GM10248 (cell line): ENCODE measurements around the gene MARCHF3.

Experiments
- CTCF ChIA-PET: fragments of 300-600 bp; sonication (Branson Sonifier 250); formaldehyde crosslinking; extraction: SDS; loops from one replicate; lab custom pipeline; 2021; ENCODE audit warnings: antibody characterized with exemption; lab: Yijun Ruan, JAX
- POLR2A ChIA-PET: fragments of 350-650 bp; sonication (Branson Sonifier 250); formaldehyde crosslinking; extraction: SDS; loops from one replicate; lab custom pipeline; 2020; ENCODE audit warnings: antibody characterized with exemption; lab: Yijun Ruan, JAX
- DNase-seq: peaks from one replicate; pipeline ENCODE4 v3.0.0; 2012; ENCODE audit errors: extremely low spot score
- CTCF ChIP-seq: IDR thresholded peaks from 2 replicates; pipeline ENCODE4 v1.5.1; 2012; ENCODE audit warnings: mild to moderate bottlenecking, low read depth; ENCODE audit errors: extremely low read depth, missing control alignments, control extremely low read depth

The MARCHF3 gene

GRCh38 chr5:127014573-127014972 lies 15.8 kb downstream of the MARCHF3 start:
- CTCF ChIA-PET = interaction anchor here (1.1 to 4.0 kb wide), 5 partner anchors 8 to 69 kb away, joined by 3 to 32 read pairs (median 3); no protein-coding TSS in a partner anchor
- POLR2A ChIA-PET = no interaction called here
- no peak for TF ChIP-seq CTCF
- no peak for DNase-seq

- ChIA-PET POLR2A (no interaction called here), CTCF (interaction anchor here (1.6 to 4.0 kb wide), 2 partner anchors 14 to 37 kb away, joined by 3 to 32 read pairs; no protein-coding TSS in a partner anchor)
- DNase-seq = no peak
- no peak for TF ChIP-seq CTCF
Observed at GRCh38 chr5:127013407-127013806, 17.0 kb downstream of the MARCHF3 start.

- ChIA-PET POLR2A (interaction anchor here (1.2 kb wide), 1 partner anchor 18 kb away, joined by 3 read pairs; the partner anchor contains the start of gene MARCHF3), CTCF (interaction anchor here (0.9 to 4.0 kb wide), 4 partner anchors 15 to 37 kb away, joined by 3 to 32 read pairs (median 5); no protein-coding TSS in a partner anchor)
- TF ChIP-seq CTCF = no peak
- no peak for DNase-seq
Observed at GRCh38 chr5:127012916-127013315, 17.4 kb downstream of the MARCHF3 start.

- peak; percentile 28 for DNase-seq
- POLR2A ChIA-PET = interaction anchor here (1.2 kb wide), 1 partner anchor 19 kb away, joined by 3 read pairs; the partner anchor contains the start of gene MARCHF3
- CTCF ChIA-PET = interaction anchor here (0.9 to 4.0 kb wide), 5 partner anchors 14 to 97 kb away, joined by 3 to 32 read pairs (median 3); no protein-coding TSS in a partner anchor
- TF ChIP-seq CTCF = no peak
Observed at GRCh38 chr5:127011961-127012644, 18.3 kb downstream of the MARCHF3 start.

GRCh38 chr5:127011153-127011552 lies 19.2 kb downstream of the MARCHF3 start:
- DNase-seq = no peak
- ChIA-PET POLR2A (no interaction called here), CTCF (interaction anchor here (1.2 kb wide), 1 partner anchor 15 kb away, joined by 3 read pairs; no protein-coding TSS in a partner anchor)
- no peak for TF ChIP-seq CTCF

- ChIA-PET POLR2A (no interaction called here), CTCF (interaction anchor here (1.2 kb wide), 1 partner anchor 16 kb away, joined by 3 read pairs; no protein-coding TSS in a partner anchor)
Observed at GRCh38 chr5:127010362-127010761, 20.0 kb downstream of the MARCHF3 start.

More at GRCh38 chr5:127010362-127010761, 20.0 kb downstream of the MARCHF3 start:
- no peak for TF ChIP-seq CTCF
- DNase-seq = no peak
